ENCODE data around the gene CALHM6. TPM values are rescaled to one million over a fixed set of nuclear protein-coding genes. Genes with fewer than 3 reads are reported as not detected.

Gene CALHM6
- polyA plus RNA-seq, 1 experiment: 0.81 TPM

GRCh38 chr6:116419069-116419786 is 41.9 kb upstream of the CALHM6 start:
- no peak for DNase-seq (ENCODE audit: low read depth, low spot score)
- POLR2A ChIA-PET: no interaction called here
- no peak overlapping the region for H3K4me3 ChIP-seq (ENCODE audit: low read depth, low read length)

GRCh38 chr6:116420341-116420740 is 40.8 kb upstream of the CALHM6 start:
- DNase-seq (ENCODE audit: low read depth, low spot score): no peak
- no peak overlapping the region for H3K4me3 ChIP-seq (ENCODE audit: low read depth, low read length)
- H3K27me3 ChIP-seq (ENCODE audit: control insufficient read depth, insufficient read depth, low read length): no peaks in the 10 kb centered on the region
- CTCF ChIA-PET: interaction anchor here (1.4 to 3.1 kb wide), 4 partner anchors 25 to 152 kb away, joined by 5 to 18 read pairs (median 8); no protein-coding TSS in a partner anchor
- TF ChIP-seq CTCF (IDR thresholded peaks at IDR 0.05; ENCODE audit: low read depth, low read length): no peak
- H3K9me3 ChIP-seq (ENCODE audit: control insufficient read depth, insufficient read depth, low read length): no peaks in the 10 kb centered on the region
- H3K27ac ChIP-seq (ENCODE audit: low read depth, low read length): no peak overlapping the region
- POLR2A ChIA-PET: no interaction called here

More at GRCh38 chr6:116419069-116419786, 41.9 kb upstream of the CALHM6 start:
- no peaks in the 10 kb centered on the region for H3K27me3 ChIP-seq (ENCODE audit: control insufficient read depth, insufficient read depth, low read length)
- H3K9me3 ChIP-seq (ENCODE audit: control insufficient read depth, insufficient read depth, low read length): no peaks in the 10 kb centered on the region
- H3K27ac ChIP-seq (ENCODE audit: low read depth, low read length): no peak overlapping the region
- no peak for TF ChIP-seq CTCF (IDR thresholded peaks at IDR 0.05; ENCODE audit: low read depth, low read length)
- CTCF ChIA-PET: interaction anchor here (0.6 to 3.1 kb wide), 4 partner anchors 9 to 150 kb away, joined by 3 to 18 read pairs (median 8); no protein-coding TSS in a partner anchor

GRCh38 chr6:116422238-116422637 is 38.9 kb upstream of the CALHM6 start:
- DNase-seq (ENCODE audit: low read depth, low spot score): no peak
- CTCF ChIA-PET: interaction anchor here (0.8 to 3.1 kb wide), 6 partner anchors 18 to 153 kb away, joined by 3 to 18 read pairs (median 6); partner anchors contain the start of gene CALHM5

GRCh38 chr6:116424001-116424400 is 37.2 kb upstream of the CALHM6 start:
- CTCF ChIA-PET: interaction anchor here (0.6 to 1.3 kb wide), 5 partner anchors 14 to 155 kb away, joined by 3 to 7 read pairs (median 5); partner anchors contain the start of gene CALHM5
- POLR2A ChIA-PET: no interaction called here

More at GRCh38 chr6:116422238-116422637, 38.9 kb upstream of the CALHM6 start:
- no peaks in the 10 kb centered on the region for H3K9me3 ChIP-seq (ENCODE audit: control insufficient read depth, insufficient read depth, low read length)
- no peak for TF ChIP-seq CTCF (IDR thresholded peaks at IDR 0.05; ENCODE audit: low read depth, low read length)
- POLR2A ChIA-PET: interaction anchor here (1.1 to 1.4 kb wide), 2 partner anchors 15 to 51 kb away, joined by 4 to 5 read pairs; no protein-coding TSS in a partner anchor
- H3K27ac ChIP-seq (ENCODE audit: low read depth, low read length): no peak overlapping the region
- no peaks in the 10 kb centered on the region for H3K27me3 ChIP-seq (ENCODE audit: control insufficient read depth, insufficient read depth, low read length)
- no peak overlapping the region for H3K4me3 ChIP-seq (ENCODE audit: low read depth, low read length)

More at GRCh38 chr6:116424001-116424400, 37.2 kb upstream of the CALHM6 start:
- Histone ChIP-seq H3K27ac (ENCODE audit: low read depth, low read length) (no peak overlapping the region), H3K4me3 (ENCODE audit: low read depth, low read length) (no peak overlapping the region), H3K27me3 (ENCODE audit: control insufficient read depth, insufficient read depth, low read length) (no peaks in the 10 kb centered on the region), H3K9me3 (ENCODE audit: control insufficient read depth, insufficient read depth, low read length) (no peaks in the 10 kb centered on the region)
- no peak for DNase-seq (ENCODE audit: low read depth, low spot score)
- TF ChIP-seq CTCF (IDR thresholded peaks at IDR 0.05; ENCODE audit: low read depth, low read length): no peak

All from AG04450 (cell line).